ENCODE results near the gene MGST3. TPM values are rescaled to one million over a fixed set of nuclear protein-coding genes. Genes with fewer than 3 reads are reported as not detected.

MGST3 gene
- total RNA-seq, 1 experiment from 2014 or later, result 103 TPM

GRCh38 chr1:165686971-165687433 is 56.0 kb downstream of the MGST3 start:
- BruUV-seq (replicated peaks), result no TSS peak
- intact Hi-C loops (cut with micrococcal nuclease; ENCODE audit: unreplicated experiment), result no loop called here
- no peaks in the 10 kb centered on the region for H3K9me3 ChIP-seq (ENCODE audit: control insufficient read depth, insufficient read depth, low read depth, low read length)
- POLR2A ChIA-PET, result no interaction called here
- CTCF ChIA-PET, result interaction anchor here (0.7 kb wide), 1 partner anchor 272 kb away, joined by 5 read pairs; no protein-coding TSS in a partner anchor
- in situ Hi-C loops (cut with HindIII; ENCODE audit: low pct_unique_long_range_greater_than_20kb, low sequenced_read_pairs), result no loop called here
- no peaks in the 10 kb centered on the region for H3K27me3 ChIP-seq (ENCODE audit: control insufficient read depth, insufficient read depth, low read length)
- H3K4me3 ChIP-seq (ENCODE audit: low read depth in 2 of 2, low read length in 2 of 2), result no peak overlapping the region
- DNase-seq (ENCODE audit: low read depth, low spot score) (no peak), ATAC-seq (no peak)
- TF ChIP-seq SIN3A (IDR thresholded peaks at IDR 0.05; ENCODE audit: borderline replicate concordance, insufficient read depth, low read depth, low read length) (no peak), TCF7L2 (IDR thresholded peaks at IDR 0.05; ENCODE audit: low read depth, low read length) (no peak), POLR2AphosphoS5 (IDR thresholded peaks at IDR 0.05; ENCODE audit: low read depth, low read length) (no peak), CTCF (IDR thresholded peaks at IDR 0.05) (no peak), REST (IDR thresholded peaks at IDR 0.05; ENCODE audit: insufficient read depth in 1 of 2, low read depth in 2 of 2, low read length in 1 of 2) (no peak)
- no peaks in the 10 kb centered on the region for H3K4me1 ChIP-seq (ENCODE audit: control insufficient read depth, insufficient read depth, low read length)
- no peak overlapping the region for H3K27ac ChIP-seq (ENCODE audit: low read length)
- peaks cover 2% of the 10 kb centered on the region; the same call in 1 of the 2 replicates for H3K36me3 ChIP-seq (ENCODE audit: control insufficient read depth, insufficient read depth, low read length)

- TF ChIP-seq REST (IDR thresholded peaks at IDR 0.05; ENCODE audit: insufficient read depth in 1 of 2, low read depth in 2 of 2, low read length in 1 of 2) (no peak), CTCF (IDR thresholded peaks at IDR 0.05) (no peak), SIN3A (IDR thresholded peaks at IDR 0.05; ENCODE audit: borderline replicate concordance, insufficient read depth, low read depth, low read length) (no peak), POLR2AphosphoS5 (IDR thresholded peaks at IDR 0.05; ENCODE audit: low read depth, low read length) (no peak), TCF7L2 (IDR thresholded peaks at IDR 0.05; ENCODE audit: low read depth, low read length) (no peak)
- BruUV-seq (replicated peaks), result no TSS peak
- no peak for DNase-seq (ENCODE audit: low read depth, low spot score)
- no peaks in the 10 kb centered on the region for H3K9me3 ChIP-seq (ENCODE audit: control insufficient read depth, insufficient read depth, low read depth, low read length)
- CTCF ChIA-PET, result no interaction called here
- H3K27ac ChIP-seq (ENCODE audit: low read length), result no peak overlapping the region
- H3K4me3 ChIP-seq (ENCODE audit: low read depth in 2 of 2, low read length in 2 of 2), result no peak overlapping the region
- intact Hi-C loops (cut with micrococcal nuclease; ENCODE audit: unreplicated experiment) (no loop called here), in situ Hi-C loops (cut with HindIII; ENCODE audit: low pct_unique_long_range_greater_than_20kb, low sequenced_read_pairs) (no loop called here)
- POLR2A ChIA-PET, result no interaction called here
- no peaks in the 10 kb centered on the region for H3K27me3 ChIP-seq (ENCODE audit: control insufficient read depth, insufficient read depth, low read length)
- no peak for ATAC-seq
- peaks cover 2% of the 10 kb centered on the region; the same call in 1 of the 2 replicates for H3K36me3 ChIP-seq (ENCODE audit: control insufficient read depth, insufficient read depth, low read length)
- H3K4me1 ChIP-seq (ENCODE audit: control insufficient read depth, insufficient read depth, low read length), result no peaks in the 10 kb centered on the region
Measured at GRCh38 chr1:165688046-165688445, 57.0 kb downstream of the MGST3 start.

Data from Panc1 (cell line).